ENCODE data around the gene DBN1. TPM values are rescaled to one million over a fixed set of nuclear protein-coding genes. Genes with fewer than 3 reads are reported as not detected.

DBN1 gene
- total RNA-seq, 1 donor from 2014 or later: 434 TPM

DNA sequence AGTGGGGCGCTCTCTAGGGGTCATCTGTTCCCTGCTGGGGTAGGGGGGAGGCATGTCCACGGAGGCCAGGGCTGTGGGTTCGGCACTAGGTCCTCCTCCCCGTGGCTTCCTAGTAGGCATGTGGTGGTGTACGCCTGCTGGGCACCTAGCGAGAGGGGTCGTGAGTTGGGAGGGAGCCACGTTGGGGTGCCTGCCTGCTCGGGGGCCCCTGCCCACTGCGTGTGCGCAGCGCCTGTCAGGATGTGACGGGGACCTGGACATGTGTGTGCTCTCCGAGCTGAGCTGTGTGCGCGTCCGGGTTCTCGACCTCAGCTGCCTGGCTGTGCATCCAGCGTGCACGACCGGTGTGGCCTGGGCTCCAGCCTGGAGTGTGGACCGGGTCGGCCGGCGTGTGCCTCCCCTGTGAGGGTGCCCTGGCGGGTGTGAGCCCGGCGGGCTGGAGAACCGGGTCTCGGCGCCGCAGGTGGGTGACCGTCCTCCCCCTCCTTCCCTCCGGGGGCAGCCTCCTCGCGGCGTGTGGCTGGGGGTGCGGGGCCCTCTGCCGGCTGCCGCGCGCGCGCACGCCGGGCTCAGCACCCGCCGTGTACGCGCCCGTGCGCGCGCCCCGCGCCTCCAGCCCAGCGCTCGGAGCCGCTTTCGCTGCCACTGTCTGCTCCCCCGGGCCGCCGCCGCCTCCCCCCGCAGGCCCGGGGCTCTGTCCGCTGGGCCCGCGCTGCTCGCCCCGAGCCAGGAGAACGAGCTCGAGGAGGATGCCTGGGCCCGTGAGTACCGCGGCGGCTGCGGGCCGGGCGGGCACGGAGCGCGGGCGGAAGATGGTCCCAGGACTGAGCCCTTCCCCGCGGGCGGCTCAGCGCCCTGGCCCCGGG lies 27.0 kb downstream of the DBN1 start, which contains the start of gene PRR7:
Gene PRR7, plus strand, starts transcription at position 615 of the 866 bp plus-strand sequence. CDS start 8,254 bp downstream, outside the sequence.
- no peak for TF ChIP-seq CTCF (IDR thresholded peaks at IDR 0.05; ENCODE audit: insufficient read depth, low read length, poor library complexity, severe bottlenecking)
- H3K36me3 ChIP-seq (ENCODE audit: control insufficient read depth, insufficient read depth, low read length): no peaks in the 10 kb centered on the region
- peak within 1 kb of the TSS; percentile 58 for H3K4me3 ChIP-seq (ENCODE audit: low read depth, low read length)
- DNase-seq (ENCODE audit: low read depth): no peak
- H3K27me3 ChIP-seq (ENCODE audit: control insufficient read depth, insufficient read depth, low read length): no peaks in the 10 kb centered on the region

- DNase-seq (ENCODE audit: low read depth): no peak
- Histone ChIP-seq H3K4me3 (ENCODE audit: low read depth, low read length) (peak overlapping the region; percentile 58), H3K27me3 (ENCODE audit: control insufficient read depth, insufficient read depth, low read length) (no peaks in the 10 kb centered on the region), H3K36me3 (ENCODE audit: control insufficient read depth, insufficient read depth, low read length) (no peaks in the 10 kb centered on the region)
- no peak for TF ChIP-seq CTCF (IDR thresholded peaks at IDR 0.05; ENCODE audit: insufficient read depth, low read length, poor library complexity, severe bottlenecking)
These were observed 27.6 kb downstream of the DBN1 start for GRCh38 chr5:177445917-177446199.

DNA sequence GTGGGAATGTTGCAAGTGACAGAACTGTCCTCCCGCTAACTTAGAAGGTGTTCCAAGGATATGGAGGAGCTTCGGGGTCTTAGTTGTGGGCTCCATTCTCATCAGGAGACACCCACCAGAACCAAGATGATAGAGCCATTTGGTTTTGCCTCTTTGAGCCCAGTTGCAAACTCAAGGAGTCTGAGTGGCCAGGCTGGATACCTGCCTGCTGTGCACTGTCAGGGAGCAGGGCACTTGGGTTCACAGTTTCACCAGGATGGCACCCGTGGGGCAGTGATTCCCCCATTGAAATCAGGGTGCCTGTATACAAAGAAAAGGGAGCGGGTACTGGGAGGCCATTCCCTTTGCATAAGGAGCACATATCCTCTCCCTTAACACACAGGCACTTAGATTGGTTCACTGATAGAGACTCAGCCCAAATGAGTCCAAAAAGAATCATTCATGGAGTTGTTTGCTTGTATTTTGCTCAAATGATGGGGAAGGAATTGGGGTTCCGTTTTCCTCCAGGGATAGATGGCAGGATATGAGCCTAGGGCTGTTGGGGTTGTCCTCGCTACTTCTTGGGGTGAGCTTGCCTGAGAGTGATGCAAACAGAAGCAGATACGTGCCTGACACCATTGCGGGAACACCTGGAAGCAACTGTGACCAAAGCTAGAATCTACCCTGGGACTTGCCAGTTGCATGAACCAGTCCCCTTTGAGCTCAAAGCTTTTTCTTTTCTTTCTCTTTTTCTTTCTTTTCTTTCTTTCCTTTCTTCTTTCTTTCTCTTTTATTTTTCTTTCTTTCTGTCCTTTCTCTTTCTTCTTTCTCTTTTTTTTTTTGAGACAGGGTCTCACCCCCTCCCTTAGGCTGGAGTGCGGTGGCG lies 28.1 kb downstream of the DBN1 start:
- no peak for DNase-seq (ENCODE audit: low read depth)
- no peaks in the 10 kb centered on the region for H3K36me3 ChIP-seq (ENCODE audit: control insufficient read depth, insufficient read depth, low read length)
- no peak for TF ChIP-seq CTCF (IDR thresholded peaks at IDR 0.05; ENCODE audit: insufficient read depth, low read length, poor library complexity, severe bottlenecking)
- no peaks in the 10 kb centered on the region for H3K27me3 ChIP-seq (ENCODE audit: control insufficient read depth, insufficient read depth, low read length)
- H3K4me3 ChIP-seq (ENCODE audit: low read depth, low read length): no peak overlapping the region

DNA sequence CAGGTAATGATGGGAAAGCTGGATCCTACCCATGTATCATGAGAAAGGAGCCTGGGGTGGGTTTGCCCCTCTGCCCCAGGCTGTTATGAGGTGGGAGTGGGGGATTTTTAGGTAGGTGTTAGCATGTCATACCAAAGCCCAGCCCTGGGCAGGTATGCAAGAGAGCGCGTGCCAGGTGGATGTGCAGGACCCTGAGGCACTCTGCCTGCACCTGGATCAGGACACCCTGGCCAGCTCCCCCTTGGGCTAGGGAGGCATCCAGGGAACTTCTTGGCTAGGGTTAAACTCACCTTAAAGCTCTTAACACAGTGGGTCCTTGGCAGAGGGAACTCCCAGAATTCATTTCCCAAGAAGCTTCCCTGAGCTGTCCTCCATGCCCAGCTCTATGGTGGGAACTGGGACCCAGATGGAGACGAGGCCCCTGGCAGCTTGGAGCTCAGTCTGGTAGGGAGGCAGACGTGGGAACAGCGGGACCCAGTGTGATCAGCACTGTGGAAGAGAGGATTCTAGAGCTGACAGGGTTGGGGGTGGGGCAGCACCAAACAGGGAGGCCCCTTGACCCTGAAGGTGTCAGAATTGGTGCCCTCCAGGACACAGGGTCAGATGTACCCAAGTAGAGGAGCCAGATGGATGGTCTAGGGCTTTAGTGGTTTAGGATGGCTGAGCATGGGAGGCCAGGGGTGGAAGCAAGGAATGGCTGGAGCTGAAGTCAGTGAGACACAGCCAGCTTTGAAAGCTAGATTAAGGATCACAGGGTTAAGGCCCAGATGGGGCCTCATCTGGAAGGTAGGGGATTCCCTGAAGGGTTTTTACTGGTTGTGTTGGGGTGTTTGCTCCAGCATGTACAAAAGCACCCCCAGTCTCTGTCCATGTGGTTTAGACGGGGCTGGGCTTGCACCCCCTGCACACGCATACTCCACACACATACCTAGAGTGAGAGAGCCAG lies 29.1 kb downstream of the DBN1 start:
- no peak for TF ChIP-seq CTCF (IDR thresholded peaks at IDR 0.05; ENCODE audit: insufficient read depth, low read length, poor library complexity, severe bottlenecking)
- no peak for DNase-seq (ENCODE audit: low read depth)

DNA sequence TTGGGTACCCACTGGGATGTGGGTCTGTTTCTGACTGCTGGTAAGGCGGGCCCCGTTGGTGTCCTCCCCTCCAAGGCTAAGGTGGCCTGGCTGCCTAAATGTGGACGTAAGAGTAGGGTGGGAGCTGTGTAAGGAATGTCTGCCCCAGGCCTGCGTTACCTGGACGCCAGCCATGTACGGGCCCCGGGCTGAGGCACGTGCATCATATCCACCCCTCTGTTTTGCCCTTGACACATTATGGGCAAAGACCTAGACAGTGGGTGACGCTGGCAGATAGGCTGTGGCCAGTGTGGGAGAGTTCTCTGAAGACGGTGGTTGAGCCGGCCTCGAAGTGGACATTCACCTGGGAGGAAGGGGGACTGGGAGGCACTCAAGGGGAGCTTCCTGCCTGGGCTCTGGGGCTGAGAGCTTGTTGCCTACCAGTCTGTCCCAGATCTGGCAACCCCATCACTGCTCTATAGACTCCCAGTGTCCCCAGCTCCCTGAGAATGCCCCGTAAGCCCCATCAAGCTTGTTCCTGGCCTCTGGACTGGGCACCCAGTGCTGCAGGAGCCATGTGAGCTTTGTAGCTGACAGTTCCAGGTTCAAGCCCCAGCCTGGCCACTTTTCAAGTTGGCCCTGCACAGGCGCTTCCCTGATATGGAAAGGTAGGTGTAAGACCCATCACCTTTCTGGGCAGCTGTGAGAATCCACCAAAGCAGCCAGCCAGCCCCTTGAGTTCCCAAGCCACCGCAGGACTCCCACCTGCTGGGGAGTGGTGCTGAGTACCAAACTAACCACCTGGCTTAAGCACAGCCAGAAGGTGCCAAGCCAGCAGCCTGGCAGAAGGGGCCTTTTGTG lies 30.1 kb downstream of the DBN1 start:
- no peak overlapping the region for H3K4me3 ChIP-seq (ENCODE audit: low read depth, low read length)
- no peaks in the 10 kb centered on the region for H3K36me3 ChIP-seq (ENCODE audit: control insufficient read depth, insufficient read depth, low read length)
- no peak for DNase-seq (ENCODE audit: low read depth)
- no peaks in the 10 kb centered on the region for H3K27me3 ChIP-seq (ENCODE audit: control insufficient read depth, insufficient read depth, low read length)
- no peak for TF ChIP-seq CTCF (IDR thresholded peaks at IDR 0.05; ENCODE audit: insufficient read depth, low read length, poor library complexity, severe bottlenecking)

More for the DNA sequence above, 29.1 kb downstream of the DBN1 start:
- Histone ChIP-seq H3K4me3 (ENCODE audit: low read depth, low read length) (no peak overlapping the region), H3K36me3 (ENCODE audit: control insufficient read depth, insufficient read depth, low read length) (no peaks in the 10 kb centered on the region), H3K27me3 (ENCODE audit: control insufficient read depth, insufficient read depth, low read length) (no peaks in the 10 kb centered on the region)
